Renal pelvis (tissue), 4 donors: Measurements from ENCODE around the gene CAMTA1. TPM values are rescaled to one million over a fixed set of nuclear protein-coding genes. Genes with fewer than 3 reads are reported as not detected.

Experiments
- DNase-seq: peaks from one replicate; pipeline ENCODE4 v3.0.0-alpha.2; 2013
- polyA plus RNA-seq, 3 donors: library from polyadenylated mRNA; unstranded; fragments of 120-200 nt; gene quantifications; one replicate each; pipeline ENCODE4 v1.2.1, GENCODE V29; 2013; ENCODE audit not compliant: insufficient read length in 3 of 3

CAMTA1 gene
- polyA plus RNA-seq, 3 donors = 72.3 to 83.1 (median 76.0) TPM

- no peak for DNase-seq
These were observed 685.8 kb downstream of the CAMTA1 start for GRCh38 chr1:7470904-7471638.

GRCh38 chr1:7471836-7472235, 686.6 kb downstream of the CAMTA1 start:
- DNase-seq = no peak

DNA sequence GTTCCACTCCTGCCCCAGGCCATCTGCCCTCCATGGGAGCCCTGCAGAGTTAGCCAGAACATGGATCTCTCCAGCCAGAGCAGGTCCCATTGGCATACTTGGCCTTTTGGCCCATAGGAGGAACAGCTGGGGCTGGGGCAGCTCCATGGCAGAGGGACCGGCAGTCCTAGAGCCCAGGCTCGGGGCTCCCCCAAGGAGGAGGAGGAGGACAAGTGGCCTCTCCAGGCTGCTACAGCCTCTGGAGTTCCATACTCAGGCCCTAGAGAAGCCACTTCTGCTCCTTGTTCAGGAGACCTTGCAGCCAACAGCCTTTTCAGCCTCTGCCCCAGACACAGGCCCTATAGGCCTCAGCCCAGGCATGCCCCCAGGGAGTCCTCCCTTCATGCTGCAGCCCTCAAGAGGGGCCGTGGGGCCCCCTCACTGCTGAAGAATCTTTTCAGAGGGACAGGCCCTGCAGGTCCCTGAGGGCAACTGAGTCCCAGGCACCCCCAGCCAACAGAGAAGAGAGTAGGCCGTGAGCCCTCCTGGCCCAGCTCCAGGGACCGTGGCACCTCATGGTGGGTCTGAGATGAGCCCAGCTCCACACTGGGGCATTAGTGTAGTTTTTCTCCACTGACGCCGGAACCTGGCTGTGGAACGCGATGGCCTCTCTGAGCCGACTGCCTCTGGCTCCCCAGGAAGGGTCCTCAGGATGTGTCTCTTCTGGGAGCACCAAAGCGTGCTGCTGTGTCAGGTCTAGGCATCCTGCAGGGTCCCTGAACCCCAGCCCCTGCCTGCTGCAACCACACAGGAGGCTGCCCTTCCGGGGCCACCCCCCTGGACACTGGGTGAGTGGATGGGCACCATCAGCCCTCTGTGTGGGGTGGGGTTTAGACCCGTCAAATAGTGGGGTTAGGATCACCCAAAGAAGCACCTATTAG, 688.2 kb downstream of the CAMTA1 start:
- no peak for DNase-seq

DNA sequence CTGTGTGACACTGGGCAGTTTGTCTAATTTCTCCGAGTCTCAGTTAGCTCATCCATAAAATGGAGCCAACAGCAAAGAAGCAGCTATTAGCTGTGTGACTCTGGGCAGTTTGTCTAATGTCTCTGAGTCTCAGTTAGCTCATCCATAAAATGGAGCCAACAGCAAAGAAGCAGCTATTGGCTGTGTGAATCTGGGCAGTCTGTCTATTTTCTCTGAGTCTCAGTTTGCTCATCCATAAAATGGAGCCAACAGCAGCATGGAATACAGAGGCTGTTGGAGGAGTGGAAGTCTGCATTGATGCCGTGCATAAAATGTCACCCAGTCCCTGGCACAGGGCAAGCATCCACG, 688.9 kb downstream of the CAMTA1 start:
- DNase-seq = no peak

- DNase-seq = no peak
These were observed 689.7 kb downstream of the CAMTA1 start for GRCh38 chr1:7474786-7475502.

- DNase-seq = no peak
These were observed 690.4 kb downstream of the CAMTA1 start for GRCh38 chr1:7475691-7476090.

DNA sequence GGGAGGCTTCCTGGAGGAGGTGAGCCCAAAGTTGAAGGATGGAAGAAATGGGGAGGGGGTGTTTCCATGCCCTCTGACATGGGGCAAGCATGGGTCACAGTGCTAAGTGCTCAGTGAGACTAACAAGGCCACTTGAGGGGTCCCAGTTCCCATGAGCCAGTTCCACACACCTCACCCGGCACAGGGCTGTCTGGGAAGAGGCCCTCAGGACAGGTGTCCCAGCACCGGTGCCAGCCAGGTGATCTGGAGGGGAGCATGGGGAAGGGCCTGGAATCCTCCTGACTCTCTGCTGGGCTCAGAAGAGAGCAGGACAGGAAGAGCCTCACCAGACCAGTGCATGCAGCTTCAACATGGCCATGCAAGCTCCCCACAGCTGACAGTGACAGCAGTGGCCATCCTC, 691.1 kb downstream of the CAMTA1 start:
- DNase-seq = no peak

DNA sequence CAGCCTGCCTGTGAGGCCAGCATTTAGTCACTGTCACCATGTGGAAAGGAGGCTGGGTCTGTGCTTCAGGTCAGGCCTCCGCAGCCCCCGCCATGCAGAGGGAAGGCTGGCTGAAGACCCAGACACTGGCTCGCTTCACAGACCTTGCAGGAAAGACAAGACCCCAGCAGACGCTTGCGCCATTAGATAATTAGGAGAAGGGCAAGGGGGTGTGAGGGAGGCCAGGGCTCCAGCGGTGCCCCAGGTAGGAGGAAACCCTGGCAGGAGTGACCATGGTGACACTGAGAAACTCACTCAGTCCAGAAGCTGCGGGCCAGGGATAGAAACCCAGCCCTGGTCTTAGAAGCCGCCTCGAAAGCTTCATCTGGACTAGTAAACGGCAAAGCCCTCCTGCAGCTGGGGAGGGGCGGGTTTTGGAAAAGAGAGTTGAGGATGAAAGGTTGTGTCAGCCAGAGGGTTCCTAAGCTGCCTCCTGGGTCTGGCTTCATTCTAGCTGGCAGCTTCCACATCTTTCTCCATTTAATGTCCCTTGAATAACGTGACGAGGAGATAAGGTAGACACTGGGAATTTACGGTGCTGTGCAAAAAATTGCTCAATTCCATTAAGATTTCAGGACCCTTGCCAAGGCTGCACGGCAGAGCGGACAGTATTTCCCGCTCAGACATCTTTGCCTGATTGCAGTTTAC, 691.8 kb downstream of the CAMTA1 start:
- no peak for DNase-seq

DNA sequence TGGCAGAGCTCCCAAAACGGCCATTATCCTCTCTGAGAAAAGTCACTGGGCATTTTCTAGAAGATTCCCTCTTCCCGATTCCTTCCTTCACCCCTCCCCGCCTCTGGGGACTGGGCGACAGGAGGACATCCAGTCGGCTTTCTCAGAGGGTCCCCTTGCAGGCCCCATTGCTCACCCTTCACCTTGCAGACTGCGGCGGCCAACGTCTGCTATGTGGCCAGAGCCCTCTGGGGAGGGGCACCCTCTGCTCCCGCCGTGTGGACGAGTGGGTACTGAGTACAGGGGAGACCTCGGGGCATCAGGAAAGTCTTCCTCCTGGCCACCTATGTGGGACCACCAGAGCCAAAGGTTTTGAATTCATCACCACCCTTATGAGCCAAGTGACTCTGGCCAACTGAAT, 692.3 kb downstream of the CAMTA1 start:
- DNase-seq = no peak

- no peak for DNase-seq
These were observed 693.0 kb downstream of the CAMTA1 start for GRCh38 chr1:7478142-7478790.

GRCh38 chr1:7478809-7479499, 693.7 kb downstream of the CAMTA1 start:
- DNase-seq = peak; percentile 83

DNA sequence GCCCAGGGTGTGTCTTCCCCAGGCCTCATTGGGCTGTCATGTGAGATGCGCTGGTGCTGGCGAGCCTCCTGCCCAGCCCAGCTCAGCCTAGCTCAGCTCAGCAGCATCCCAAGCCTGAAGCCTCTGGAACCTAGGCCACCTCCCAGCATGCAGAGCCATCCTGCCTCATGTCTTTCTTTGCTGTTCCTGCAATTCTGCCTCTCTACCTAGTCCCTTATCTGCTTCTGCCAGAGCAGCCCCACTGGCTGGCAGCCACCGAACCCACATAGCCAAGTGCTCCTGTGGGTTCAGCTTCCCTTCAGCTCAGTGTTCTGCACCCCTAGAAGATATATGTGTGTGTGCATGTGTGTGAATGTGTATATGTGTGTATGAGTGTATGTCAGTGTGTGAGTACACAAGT, 694.3 kb downstream of the CAMTA1 start:
- no peak for DNase-seq

- DNase-seq = no peak
These were observed 695.9 kb downstream of the CAMTA1 start for GRCh38 chr1:7481194-7481593.

GRCh38 chr1:7482077-7482476, 696.8 kb downstream of the CAMTA1 start:
- DNase-seq = no peak

GRCh38 chr1:7482772-7483495, 697.7 kb downstream of the CAMTA1 start:
- DNase-seq = no peak

GRCh38 chr1:7483634-7484383, 698.6 kb downstream of the CAMTA1 start:
- no peak for DNase-seq

DNA sequence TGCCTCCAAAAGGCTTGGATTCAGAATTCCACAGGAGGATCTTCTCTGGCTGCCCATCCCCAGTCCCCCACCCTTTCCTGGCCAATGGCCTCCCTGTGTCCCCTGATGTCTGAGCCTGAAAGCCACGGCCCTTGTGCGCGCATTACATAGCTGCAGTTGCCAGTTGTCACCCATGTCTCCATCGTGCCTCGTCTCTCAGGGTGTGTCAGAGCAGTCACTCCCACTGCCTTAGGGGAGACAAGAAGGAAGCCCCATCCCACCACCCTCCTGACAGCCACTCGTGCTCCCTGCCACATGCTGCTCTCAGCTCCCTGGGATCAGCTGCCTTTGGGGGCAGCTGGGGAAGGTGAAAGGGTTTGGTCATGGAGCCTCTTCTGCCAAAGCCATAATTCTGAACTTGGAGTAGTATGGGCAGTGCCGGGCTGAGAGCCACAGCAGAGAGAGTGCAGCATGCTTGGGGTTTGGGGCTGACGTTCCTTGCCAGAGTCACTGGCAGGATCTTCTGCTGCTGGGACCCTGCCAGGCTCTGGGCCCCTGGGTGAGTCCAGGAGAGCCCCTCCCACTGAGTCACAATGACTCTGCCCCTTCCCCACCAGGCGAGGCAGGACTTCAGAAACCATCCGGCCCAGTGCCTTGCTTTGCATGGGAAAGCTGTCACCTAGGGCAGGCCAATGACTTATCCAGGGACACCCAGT, 700.0 kb downstream of the CAMTA1 start:
- no peak for DNase-seq

DNA sequence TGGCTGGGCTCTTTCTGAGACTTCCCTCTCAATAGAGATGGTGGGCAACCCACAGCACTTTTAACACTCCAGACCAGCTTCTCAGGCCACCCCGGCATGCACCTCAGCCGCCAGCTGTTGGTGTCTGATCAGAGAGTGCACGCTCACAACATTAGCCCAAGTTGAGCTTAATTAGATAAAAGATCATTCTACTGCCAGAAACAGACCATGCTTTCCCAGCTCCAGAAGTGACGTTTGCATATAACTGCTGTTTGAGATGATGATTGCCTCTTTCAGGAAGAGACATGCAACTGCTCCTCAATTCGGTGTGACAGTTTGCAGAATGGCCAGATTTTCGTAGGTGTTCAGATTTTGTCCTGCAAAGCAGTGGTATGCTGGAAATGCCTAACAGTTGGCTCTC, 700.6 kb downstream of the CAMTA1 start:
- DNase-seq = no peak
